DOHH2 (cell line): ENCODE data around the gene KLHL41.

Experiments used
- H3F3A ChIP-seq: fragments of 200-600 bp; sonication (generic), shearing (Covaris generic); 2 replicates; pipeline ENCODE4 v1.6.0; 2016; ENCODE audit warnings: antibody characterized with exemption, mild to moderate bottlenecking; ENCODE audit not compliant: control insufficient read depth, insufficient read depth
- H3K27ac ChIP-seq: fragments of 200-600 bp; sonication (generic); 2 replicates; pipeline ENCODE4 v1.5.1; 2014; ENCODE audit warnings: low read depth, mild to moderate bottlenecking, low read length, moderate library complexity
- H3K27me3 ChIP-seq: fragments of 200-600 bp; sonication (generic); 2 replicates; pipeline ENCODE4 v1.6.1; 2014; ENCODE audit warnings: mild to moderate bottlenecking, low read length, mixed read lengths; ENCODE audit not compliant: control insufficient read depth
- H3K36me3 ChIP-seq: fragments of 200-600 bp; sonication (generic); 2 replicates; pipeline ENCODE4 v1.6.1; 2014; ENCODE audit warnings: mild to moderate bottlenecking, low read length, moderate library complexity, mixed read lengths; ENCODE audit not compliant: control insufficient read depth
- H3K4me1 ChIP-seq: fragments of 200-600 bp; sonication (generic); 2 replicates; pipeline ENCODE4 v1.6.1; 2014; ENCODE audit warnings: mild to moderate bottlenecking, low read length, mixed read lengths; ENCODE audit not compliant: control insufficient read depth
- H3K4me2 ChIP-seq: fragments of 200-600 bp; sonication (generic); 2 replicates; pipeline ENCODE4 v1.6.0; 2014; ENCODE audit warnings: mild to moderate bottlenecking, low read length, moderate library complexity
- H3K4me3 ChIP-seq: fragments of 200-600 bp; sonication (generic); 2 replicates; pipeline ENCODE4 v1.5.1; 2014; ENCODE audit warnings: mild to moderate bottlenecking, low read length, mixed read lengths
- H3K79me2 ChIP-seq: fragments of 200-600 bp; sonication (generic); 2 replicates; pipeline ENCODE4 v1.6.1; 2014; ENCODE audit warnings: mild to moderate bottlenecking, low read length, mixed read lengths; ENCODE audit not compliant: control insufficient read depth
- H3K9me2 ChIP-seq: fragments of 200-600 bp; sonication (generic); replicated peaks from 2 replicates; pipeline ENCODE4 v1.6.1; 2014; ENCODE audit warnings: mild to moderate bottlenecking, low read length, mixed read lengths; ENCODE audit not compliant: control insufficient read depth
- H3K9me3 ChIP-seq: fragments of 200-600 bp; sonication (generic); 2 replicates; pipeline ENCODE4 v1.6.1; 2014; ENCODE audit warnings: antibody characterized with exemption, low read length, mixed read lengths; ENCODE audit not compliant: control insufficient read depth, insufficient read depth
- H4K20me1 ChIP-seq: fragments of 200-600 bp; sonication (generic); 2 replicates; pipeline ENCODE4 v1.6.0; 2014; ENCODE audit warnings: low read depth, mild to moderate bottlenecking, antibody characterized with exemption, low read length, moderate library complexity; ENCODE audit not compliant: control insufficient read depth, insufficient read depth
- EZH2phosphoT487 ChIP-seq: fragments of 200-600 bp; sonication (generic); IDR thresholded peaks from 2 replicates; pipeline ENCODE4 v1.6.1; 2017; ENCODE audit warnings: borderline replicate concordance, mild to moderate bottlenecking, antibody characterized with exemption, low read length, moderate library complexity, mixed read lengths
- TF ChIP-seq, protein P1 (sequence below): fragments of 200-600 bp; sonication (generic); IDR thresholded peaks from one replicate; pipeline ENCODE4 v1.5.1; 2014; ENCODE audit warnings: antibody characterized with exemption, mild to moderate bottlenecking, low read depth, low read length; ENCODE audit not compliant: poor library complexity, severe bottlenecking

The KLHL41 gene

DNA sequence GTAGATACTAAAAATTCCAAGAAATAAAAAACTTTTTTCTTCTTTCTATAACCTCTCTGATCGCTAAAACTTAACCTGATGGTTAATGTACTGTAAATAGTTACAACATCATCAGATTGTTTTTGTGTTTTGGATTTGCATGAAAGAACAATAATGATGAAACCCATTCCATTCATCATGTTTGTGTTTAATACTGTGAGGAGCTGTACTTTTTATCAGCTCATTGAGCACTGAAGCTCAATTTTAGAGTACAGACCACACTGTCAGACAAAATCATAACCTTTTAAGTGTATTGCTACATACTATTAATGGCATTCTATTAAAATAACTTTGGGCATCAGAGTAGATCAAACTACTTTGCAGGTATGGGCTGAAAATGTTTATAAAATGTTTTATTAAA is 45.0 kb upstream of the KLHL41 start:
- Histone ChIP-seq H3K9me3 (no peaks in the 10 kb centered on the region), H3F3A (peaks cover 6% of the 10 kb centered on the region), H3K27me3 (no peaks in the 10 kb centered on the region), H3K9me2 (no peaks in the 10 kb centered on the region), H3K4me1 (no peaks in the 10 kb centered on the region), H3K4me2 (no peak overlapping the region), H3K79me2 (no peaks in the 10 kb centered on the region), H4K20me1 (no peaks in the 10 kb centered on the region), H3K4me3 (no peak overlapping the region), H3K27ac (no peak overlapping the region), H3K36me3 (no peaks in the 10 kb centered on the region)
- no peak for TF ChIP-seq EZH2phosphoT487
- TF ChIP-seq, protein P1, sequence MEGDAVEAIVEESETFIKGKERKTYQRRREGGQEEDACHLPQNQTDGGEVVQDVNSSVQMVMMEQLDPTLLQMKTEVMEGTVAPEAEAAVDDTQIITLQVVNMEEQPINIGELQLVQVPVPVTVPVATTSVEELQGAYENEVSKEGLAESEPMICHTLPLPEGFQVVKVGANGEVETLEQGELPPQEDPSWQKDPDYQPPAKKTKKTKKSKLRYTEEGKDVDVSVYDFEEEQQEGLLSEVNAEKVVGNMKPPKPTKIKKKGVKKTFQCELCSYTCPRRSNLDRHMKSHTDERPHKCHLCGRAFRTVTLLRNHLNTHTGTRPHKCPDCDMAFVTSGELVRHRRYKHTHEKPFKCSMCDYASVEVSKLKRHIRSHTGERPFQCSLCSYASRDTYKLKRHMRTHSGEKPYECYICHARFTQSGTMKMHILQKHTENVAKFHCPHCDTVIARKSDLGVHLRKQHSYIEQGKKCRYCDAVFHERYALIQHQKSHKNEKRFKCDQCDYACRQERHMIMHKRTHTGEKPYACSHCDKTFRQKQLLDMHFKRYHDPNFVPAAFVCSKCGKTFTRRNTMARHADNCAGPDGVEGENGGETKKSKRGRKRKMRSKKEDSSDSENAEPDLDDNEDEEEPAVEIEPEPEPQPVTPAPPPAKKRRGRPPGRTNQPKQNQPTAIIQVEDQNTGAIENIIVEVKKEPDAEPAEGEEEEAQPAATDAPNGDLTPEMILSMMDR, result no peak

DNA sequence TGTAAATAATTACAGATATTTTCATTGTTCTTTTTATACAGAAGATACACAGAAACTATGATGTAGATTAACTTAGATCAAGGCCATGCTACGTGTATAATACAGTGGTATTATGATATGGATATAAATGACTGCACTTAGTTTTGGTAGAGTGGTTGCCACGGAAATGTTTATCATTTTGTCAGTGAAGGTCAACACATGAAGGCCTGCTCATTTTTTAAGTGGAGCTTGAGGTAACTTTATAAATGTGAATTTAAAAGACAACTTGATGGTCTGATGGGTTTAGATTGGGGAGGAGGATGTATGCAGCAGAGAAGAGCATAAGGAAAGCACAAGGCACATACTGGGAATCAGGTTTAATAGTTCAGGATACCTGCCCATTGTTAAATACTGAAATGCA is 44.6 kb upstream of the KLHL41 start:
- H3K9me2 ChIP-seq, result no peaks in the 10 kb centered on the region
- H3K79me2 ChIP-seq, result no peaks in the 10 kb centered on the region
- H3K4me1 ChIP-seq, result no peaks in the 10 kb centered on the region
- no peaks in the 10 kb centered on the region for H3K36me3 ChIP-seq
- no peak overlapping the region for H3K27ac ChIP-seq
- no peaks in the 10 kb centered on the region for H4K20me1 ChIP-seq
- no peak overlapping the region for H3K4me2 ChIP-seq
- H3K27me3 ChIP-seq, result no peaks in the 10 kb centered on the region
- H3K9me3 ChIP-seq, result no peaks in the 10 kb centered on the region
- H3F3A ChIP-seq, result peaks cover 6% of the 10 kb centered on the region
- H3K4me3 ChIP-seq, result no peak overlapping the region
- TF ChIP-seq EZH2phosphoT487, result no peak
- TF ChIP-seq, protein P1, result no peak

DNA sequence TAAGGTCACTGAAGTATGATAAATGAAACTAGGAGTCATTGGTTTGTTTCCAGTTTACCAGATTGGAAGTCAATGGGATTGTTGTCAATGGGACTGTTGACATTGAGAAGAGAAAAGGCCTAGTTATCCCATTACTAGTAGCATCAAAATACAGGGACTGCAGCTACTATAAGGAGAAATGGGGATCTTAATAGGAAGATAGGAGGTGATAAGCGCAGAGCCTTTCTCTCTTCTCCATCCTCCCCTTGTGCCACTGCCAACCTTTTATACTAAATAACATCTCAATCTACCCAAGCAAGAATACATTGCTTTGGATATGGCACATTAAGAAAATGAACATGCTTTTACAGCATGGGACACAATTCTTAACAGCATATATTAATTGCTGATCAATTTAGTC is 40.7 kb upstream of the KLHL41 start:
- no peak overlapping the region for H3K27ac ChIP-seq
- no peaks in the 10 kb centered on the region for H3K9me2 ChIP-seq
- no peaks in the 10 kb centered on the region for H3K4me1 ChIP-seq
- H3K4me2 ChIP-seq, result no peak overlapping the region
- H3F3A ChIP-seq, result peaks cover 6% of the 10 kb centered on the region
- no peaks in the 10 kb centered on the region for H4K20me1 ChIP-seq
- no peaks in the 10 kb centered on the region for H3K9me3 ChIP-seq
- no peaks in the 10 kb centered on the region for H3K27me3 ChIP-seq
- no peak overlapping the region for H3K4me3 ChIP-seq
- TF ChIP-seq EZH2phosphoT487, result no peak
- TF ChIP-seq, protein P1, result no peak
- H3K36me3 ChIP-seq, result no peaks in the 10 kb centered on the region
- no peaks in the 10 kb centered on the region for H3K79me2 ChIP-seq
